H1 (cell line): Measurements from ENCODE around the gene ANKRD7. TPM values are rescaled to one million over a fixed set of nuclear protein-coding genes. Genes with fewer than 3 reads are reported as not detected.

Experiments
- CTCF ChIA-PET: fragments of 300-600 bp; sonication (Branson Sonifier 250); formaldehyde crosslinking; loops from one replicate; lab custom pipeline; 2021; ENCODE audit not compliant: partially characterized antibody; lab: Charles Lee
- POLR2A ChIA-PET: fragments of 300-600 bp; sonication (Branson Sonifier 250); formaldehyde crosslinking; loops from one replicate; lab custom pipeline; 2021; ENCODE audit warnings: inconsistent platforms; ENCODE audit not compliant: partially characterized antibody; lab: Charles Lee
- DNase-seq, 2 experiments: peaks; one replicate each; pipeline versions ENCODE4 v3.0.0 to v3.0.0-alpha.2; 2010 to 2022; ENCODE audit warnings: low spot score in 2 of 2, low read depth in 1 of 2, mixed read lengths in 1 of 2
- FAIRE-seq: peaks from 2 replicates; lab custom pipeline; 2011; peaks lifted over from hg19 to GRCh38; lab: Jason Lieb, UNC
- H2AFZ ChIP-seq: 2 replicates; pipeline ENCODE4 v1.8.1; 2012; ENCODE audit warnings: low read length, inconsistent platforms
- H2AK5ac ChIP-seq: 2 replicates; pipeline ENCODE4 v1.6.1; 2013; ENCODE audit warnings: low read depth, low read length
- H2BK120ac ChIP-seq: replicated peaks from 2 replicates; pipeline ENCODE3; 2013; ENCODE audit warnings: low read depth, low read length, inconsistent platforms
- H2BK12ac ChIP-seq: 2 replicates; pipeline ENCODE4 v1.6.1; 2013; ENCODE audit warnings: low read depth, low read length
- H2BK15ac ChIP-seq: 2 replicates; pipeline ENCODE4 v1.6.1; 2013; ENCODE audit warnings: low read length
- H2BK20ac ChIP-seq: 2 replicates; pipeline ENCODE4 v1.6.1; 2013; ENCODE audit warnings: low read length
- H2BK5ac ChIP-seq: 2 replicates; pipeline ENCODE4 v1.6.1; 2013; ENCODE audit warnings: low read depth, low read length
- H3K14ac ChIP-seq: 2 replicates; pipeline ENCODE4 v1.6.1; 2013; ENCODE audit warnings: inconsistent platforms; ENCODE audit not compliant: insufficient read length
- H3K18ac ChIP-seq: 2 replicates; pipeline ENCODE4 v1.6.1; 2013; ENCODE audit warnings: low read length; ENCODE audit errors: extremely low read depth
- H3K23ac ChIP-seq: 2 replicates; pipeline ENCODE4 v1.6.1; 2013; ENCODE audit warnings: inconsistent platforms; ENCODE audit not compliant: insufficient read length
- H3K23me2 ChIP-seq: 2 replicates; pipeline ENCODE4 v1.6.1; 2013; ENCODE audit warnings: low read depth, low read length
- H3K27ac ChIP-seq: 2 replicates; pipeline ENCODE4 v1.6.1; 2011; ENCODE audit warnings: low read depth, low read length, inconsistent platforms
- H3K27me3 ChIP-seq, 4 experiments: replicated peaks in 1 of 4; 1 replicate in 1 of 4; 2 replicates in 3 of 4; pipeline versions ENCODE4 v1.6.1 to v1.8.1; 2011 to 2013; ENCODE audit warnings: low read length in 3 of 4, mild to moderate bottlenecking in 3 of 4, inconsistent platforms in 2 of 4, mixed read lengths in 2 of 4, moderate library complexity in 1 of 4; ENCODE audit not compliant: control insufficient read depth in 3 of 4, insufficient read depth in 3 of 4; ENCODE audit errors: extremely low read depth in 1 of 4
- H3K36me3 ChIP-seq, 4 experiments: 2 replicates each; pipeline versions ENCODE4 v1.6.1 to v1.8.1; 2011 to 2013; ENCODE audit warnings: mild to moderate bottlenecking in 4 of 4, low read length in 3 of 4, moderate library complexity in 2 of 4, control low read depth in 1 of 4, inconsistent platforms in 1 of 4; ENCODE audit not compliant: insufficient read depth in 4 of 4, control insufficient read depth in 2 of 4
- H3K4ac ChIP-seq: replicated peaks from 2 replicates; pipeline ENCODE3; 2013; ENCODE audit warnings: low read length, low read depth, mixed read lengths, inconsistent platforms; ENCODE audit not compliant: insufficient read length
- H3K4me1 ChIP-seq, 4 experiments: replicated peaks in 1 of 4; 1 replicate in 1 of 4; 2 replicates in 3 of 4; pipeline versions ENCODE4 v1.6.1 to v1.8.1; 2011 to 2013; ENCODE audit warnings: low read length in 3 of 4, inconsistent platforms in 2 of 4, mixed read lengths in 1 of 4; ENCODE audit not compliant: insufficient read depth in 4 of 4, control insufficient read depth in 3 of 4
- H3K4me2 ChIP-seq, 2 experiments: 2 replicates each; pipeline versions ENCODE4 v1.6.1 to v1.8.1; 2011 to 2013; ENCODE audit warnings: low read depth in 2 of 2, low read length in 2 of 2, control low read depth in 1 of 2, inconsistent platforms in 1 of 2, mild to moderate bottlenecking in 1 of 2; ENCODE audit not compliant: insufficient read depth in 1 of 2
- H3K4me3 ChIP-seq, 4 experiments: fragments of 200-600, 300-600 bp in 1 of 4; sonication (generic), shearing (Covaris generic), sonication (Bioruptor Twin) in 1 of 4; 2 replicates each; pipeline versions ENCODE4 v1.5.1 to v1.8.1; 2011 to 2016; ENCODE audit warnings: low read length in 4 of 4, low read depth in 3 of 4, control low read depth in 2 of 4, inconsistent platforms in 2 of 4, mild to moderate bottlenecking in 2 of 4, mixed read lengths in 1 of 4, moderate library complexity in 1 of 4; ENCODE audit not compliant: insufficient read depth in 2 of 4; ENCODE audit errors: extremely low read depth in 1 of 4
- H3K56ac ChIP-seq: replicated peaks from 2 replicates; pipeline ENCODE3; 2013; ENCODE audit warnings: low read depth, mild to moderate bottlenecking, mixed read lengths, low read length, inconsistent platforms; ENCODE audit not compliant: insufficient read length
- H3K79me1 ChIP-seq: 2 replicates; pipeline ENCODE4 v1.6.1; 2013; ENCODE audit warnings: low read depth, low read length, control low read depth
- H3K79me2 ChIP-seq, 2 experiments: 2 replicates each; pipeline versions ENCODE4 v1.6.1 to v1.8.1; 2012 to 2013; ENCODE audit warnings: low read length in 2 of 2, mild to moderate bottlenecking in 2 of 2, inconsistent platforms in 1 of 2; ENCODE audit not compliant: insufficient read depth in 2 of 2, control insufficient read depth in 1 of 2
- H3K9ac ChIP-seq, 4 experiments: replicated peaks in 1 of 4; 1 replicate in 1 of 4; 2 replicates in 3 of 4; pipeline versions ENCODE4 v1.6.1 to v1.8.1; 2011 to 2013; ENCODE audit warnings: low read depth in 3 of 4, low read length in 3 of 4, control low read depth in 2 of 4, mild to moderate bottlenecking in 2 of 4, moderate library complexity in 2 of 4, inconsistent platforms in 1 of 4; ENCODE audit errors: extremely low read depth in 1 of 4
- H3K9me3 ChIP-seq, 2 experiments: 2 replicates each; pipeline versions ENCODE4 v1.6.1 to v1.8.1; 2012 to 2013; ENCODE audit warnings: mild to moderate bottlenecking in 2 of 2, moderate library complexity in 2 of 2, control low read depth in 1 of 2, inconsistent platforms in 1 of 2, low read depth in 1 of 2, low read length in 1 of 2, mixed read lengths in 1 of 2; ENCODE audit not compliant: insufficient read depth in 2 of 2
- H4K20me1 ChIP-seq, 2 experiments: replicated peaks in 1 of 2; 2 replicates each; pipeline versions ENCODE3 to v1.8.1; 2011 to 2013; ENCODE audit warnings: inconsistent platforms in 2 of 2, low read length in 2 of 2, mild to moderate bottlenecking in 1 of 2; ENCODE audit not compliant: insufficient read depth in 2 of 2, control insufficient read depth in 1 of 2
- H4K5ac ChIP-seq: 2 replicates; pipeline ENCODE4 v1.6.1; 2013; ENCODE audit warnings: low read length, low read depth, mixed read lengths, inconsistent platforms; ENCODE audit not compliant: insufficient read length
- H4K8ac ChIP-seq: 2 replicates; pipeline ENCODE4 v1.8.0; 2013; ENCODE audit warnings: mild to moderate bottlenecking, moderate library complexity, low read length, inconsistent platforms; ENCODE audit not compliant: insufficient read depth; ENCODE audit errors: extremely low read depth
- H4K91ac ChIP-seq: replicated peaks from 2 replicates; pipeline ENCODE3; 2013; ENCODE audit warnings: low read length, mixed read lengths, inconsistent platforms; ENCODE audit not compliant: insufficient read length
- BCL11A ChIP-seq, 2 experiments: IDR thresholded peaks; one replicate each; pipeline ENCODE4 v1.6.1; 2011; ENCODE audit warnings: low read depth in 2 of 2, low read length in 2 of 2, mild to moderate bottlenecking in 2 of 2
- CHD1 ChIP-seq: IDR thresholded peaks from 2 replicates; pipeline ENCODE4 v1.6.1; 2012; ENCODE audit warnings: low read depth, low read length, improper control_type of control experiment
- FOSL1 ChIP-seq: IDR thresholded peaks from 2 replicates; pipeline ENCODE4 v1.6.1; 2011; ENCODE audit warnings: mild to moderate bottlenecking, low read depth, low read length, moderate library complexity; ENCODE audit not compliant: insufficient read depth
- GTF2F1 ChIP-seq: IDR thresholded peaks from 2 replicates; pipeline ENCODE4 v1.6.1; 2012; ENCODE audit warnings: low read depth, low read length, improper control_type of control experiment, borderline replicate concordance
- JUN ChIP-seq: IDR thresholded peaks from 2 replicates; pipeline ENCODE4 v1.6.1; 2011; ENCODE audit warnings: low read depth, mild to moderate bottlenecking, improper control_type of control experiment, low read length
- MAFK ChIP-seq: IDR thresholded peaks from 2 replicates; pipeline ENCODE4 v1.6.1; 2012; ENCODE audit warnings: low read depth, mild to moderate bottlenecking, improper control_type of control experiment, low read length
- POLR2A ChIP-seq, 2 experiments: IDR thresholded peaks; 1 replicate in 1 of 2; 2 replicates in 1 of 2; pipeline ENCODE4 v1.6.1; 2011; ENCODE audit warnings: low read depth in 2 of 2, low read length in 2 of 2, mild to moderate bottlenecking in 2 of 2; ENCODE audit errors: control extremely low read depth in 1 of 2
- RBBP5 ChIP-seq: IDR thresholded peaks from 2 replicates; pipeline ENCODE4 v1.7.1; 2012; ENCODE audit warnings: low read depth, mild to moderate bottlenecking, inconsistent platforms, low read length, moderate library complexity, borderline replicate concordance
- RFX5 ChIP-seq: IDR thresholded peaks from 2 replicates; pipeline ENCODE4 v1.6.1; 2011; ENCODE audit warnings: low read depth, low read length, improper control_type of control experiment, borderline replicate concordance
- SP1 ChIP-seq: IDR thresholded peaks from 2 replicates; pipeline ENCODE4 v1.6.1; 2011; ENCODE audit warnings: low read depth, low read length
- WGBS, 2 experiments: shearing (Covaris generic) in 1 of 2; methylation state at CpG; one replicate each; pipeline versions ENCODE4 v1.1.6 to v1.1.7; 2013 to 2015; ENCODE audit warnings: low lambda C conversion rate in 2 of 2, mixed read lengths in 2 of 2, inconsistent platforms in 1 of 2, low coverage in 1 of 2, missing lambda C conversion rate in 1 of 2; ENCODE audit not compliant: insufficient replicate concordance in 2 of 2, insufficient coverage in 1 of 2, insufficient read length in 1 of 2; ENCODE audit errors: extremely low coverage in 1 of 2, missing lambda C conversion rate in 1 of 2; 5-methylcytosine and 5-hydroxymethylcytosine counted together
- polyA plus RNA-seq, 7 experiments: library from polyadenylated mRNA; depleted of rRNA in 3 of 7; stranded (reverse) in 5 of 7; unstranded in 2 of 7; fragments of >200 nt in 5 of 7; fragments of 200-250 nt in 2 of 7; gene quantifications; 1 replicate in 5 of 7; 2 replicates in 1 of 7; 4 replicates in 1 of 7; pipeline versions ENCODE4 v1.2.1 to v1.2.3, GENCODE V29; 2011 to 2013; ENCODE audit warnings: missing spikeins in 2 of 7, mixed read lengths in 2 of 7
- total RNA-seq: library from RNA; stranded (reverse); fragmentation: NEBNext Ultra II Directional; extraction: Animal tissue kit (Norgen Biotek cat#: 25700); gene quantifications from 2 replicates; pipeline ENCODE4 v1.2.1, GENCODE V29; 2021
- TF ChIP-seq, protein P1 (sequence below): IDR thresholded peaks from 2 replicates; pipeline ENCODE4 v1.6.1; 2011; ENCODE audit warnings: low read length, improper control_type of control experiment
- TF ChIP-seq, protein P2 (sequence below): IDR thresholded peaks from 2 replicates; pipeline ENCODE4 v1.6.1; 2012; ENCODE audit warnings: inconsistent platforms
- TF ChIP-seq, protein P3 (sequence below): IDR thresholded peaks from 2 replicates; pipeline ENCODE4 v1.6.1; 2011; ENCODE audit warnings: low read depth, mild to moderate bottlenecking, low read length; ENCODE audit not compliant: insufficient read depth

ANKRD7 gene
- total and polyA plus RNA-seq, 2 of the 8 experiments (the other 6 are each of a cell fraction or from before 2014, with no cell fraction given), result not detected

DNA sequence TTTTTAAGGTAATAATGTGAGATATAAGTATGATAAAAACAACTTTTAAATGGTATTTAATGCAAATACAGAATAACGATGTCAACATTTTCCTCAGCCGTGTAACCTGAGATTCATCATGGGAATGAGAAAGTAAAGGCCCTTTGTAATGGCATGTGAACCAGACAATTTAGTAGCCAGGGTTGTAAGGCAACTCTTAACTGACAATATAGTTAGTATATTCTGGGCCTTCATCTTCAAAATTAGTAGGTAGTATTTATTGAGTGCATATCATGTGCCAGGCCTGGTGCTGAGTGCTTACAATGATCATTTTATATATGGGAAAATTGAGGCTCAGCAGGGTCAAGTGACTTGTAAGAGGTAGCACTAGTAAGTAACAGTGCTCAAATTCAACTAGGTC, 29.9 kb upstream of the ANKRD7 start:
- Histone ChIP-seq H3K4me1 (no peaks in the 10 kb centered on the region), H2BK12ac (no peak overlapping the region), H3K9me3 (no peaks in the 10 kb centered on the region), H4K20me1 (no peaks in the 10 kb centered on the region), H3K27ac (no peak overlapping the region), H3K9ac (no peak overlapping the region), H2AFZ (no peak overlapping the region), H2AK5ac (no peak overlapping the region), H4K5ac (no peak overlapping the region), H3K36me3 (peaks cover 0 to 29% (median 7%) of the 10 kb centered on the region in 4 experiments; a peak in 4 of 8 replicates), H3K27me3 (no peaks in the 10 kb centered on the region), H3K4me3 (no peak overlapping the region), H2BK5ac (no peak overlapping the region), H3K79me2 (no peaks in the 10 kb centered on the region), H3K23ac (no peak overlapping the region), H3K79me1 (no peaks in the 10 kb centered on the region), H3K18ac (no peak overlapping the region), H4K91ac (no peak overlapping the region), H3K23me2 (no peaks in the 10 kb centered on the region), H2BK20ac (no peak overlapping the region), H3K4ac (no peak overlapping the region), H3K14ac (no peak overlapping the region), H4K8ac (no peak overlapping the region), H3K4me2 (no peak overlapping the region), H3K56ac (no peak overlapping the region), H2BK15ac (no peak overlapping the region), H2BK120ac (no peak overlapping the region)
- DNase-seq, result no peak
- POLR2A ChIA-PET, result interaction anchor here (0.7 to 1.2 kb wide), 2 partner anchors 9 to 343 kb away, joined by 3 to 5 read pairs; no protein-coding TSS in a partner anchor
- WGBS, 2 experiments, result 90% methylated on average over 2 of the region's 2 CpGs; no CpG with 5 or more reads in 1 of the 2 experiments
- FAIRE-seq, result no peak
- CTCF ChIA-PET, result interaction anchor here (0.6 to 2.2 kb wide), 9 partner anchors 10 to 711 kb away, joined by 3 to 9 read pairs (median 4); no protein-coding TSS in a partner anchor
- TF ChIP-seq, protein P1, sequence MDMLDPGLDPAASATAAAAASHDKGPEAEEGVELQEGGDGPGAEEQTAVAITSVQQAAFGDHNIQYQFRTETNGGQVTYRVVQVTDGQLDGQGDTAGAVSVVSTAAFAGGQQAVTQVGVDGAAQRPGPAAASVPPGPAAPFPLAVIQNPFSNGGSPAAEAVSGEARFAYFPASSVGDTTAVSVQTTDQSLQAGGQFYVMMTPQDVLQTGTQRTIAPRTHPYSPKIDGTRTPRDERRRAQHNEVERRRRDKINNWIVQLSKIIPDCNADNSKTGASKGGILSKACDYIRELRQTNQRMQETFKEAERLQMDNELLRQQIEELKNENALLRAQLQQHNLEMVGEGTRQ, result no peak
- TF ChIP-seq CHD1, result no peak
- TF ChIP-seq, protein P2, sequence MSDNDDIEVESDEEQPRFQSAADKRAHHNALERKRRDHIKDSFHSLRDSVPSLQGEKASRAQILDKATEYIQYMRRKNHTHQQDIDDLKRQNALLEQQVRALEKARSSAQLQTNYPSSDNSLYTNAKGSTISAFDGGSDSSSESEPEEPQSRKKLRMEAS, result no peak
- no peak for TF ChIP-seq RFX5
- no peak for TF ChIP-seq RBBP5
- TF ChIP-seq POLR2A (IDR thresholded peaks at IDR 0.05; ENCODE audit: control extremely low read depth in 1 of 2, low read depth in 2 of 2, low read length in 2 of 2), result no peak
- TF ChIP-seq SP1, result no peak
- no peak for TF ChIP-seq MAFK
- TF ChIP-seq BCL11A (IDR thresholded peaks at IDR 0.05; ENCODE audit: low read depth in 2 of 2, low read length in 2 of 2), result no peak
- TF ChIP-seq GTF2F1, result no peak
- TF ChIP-seq, protein P3, sequence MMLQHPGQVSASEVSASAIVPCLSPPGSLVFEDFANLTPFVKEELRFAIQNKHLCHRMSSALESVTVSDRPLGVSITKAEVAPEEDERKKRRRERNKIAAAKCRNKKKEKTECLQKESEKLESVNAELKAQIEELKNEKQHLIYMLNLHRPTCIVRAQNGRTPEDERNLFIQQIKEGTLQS, result no peak
- no peak for TF ChIP-seq FOSL1
- TF ChIP-seq JUN, result no peak
